Hindlimb muscle (tissue), 1 donor: ENCODE data around the gene DRD4. TPM values are rescaled to one million over a fixed set of nuclear protein-coding genes. Genes with fewer than 3 reads are reported as not detected.

Source experiments
- DNase-seq: peaks from one replicate; pipeline ENCODE4 v3.0.0-alpha.2; 2013
- polyA plus RNA-seq: library from polyadenylated mRNA; unstranded; fragments of 120-200 nt; gene quantifications from one replicate; pipeline ENCODE4 v1.2.1, GENCODE V29; 2013; ENCODE audit not compliant: insufficient read length

Gene DRD4
- polyA plus RNA-seq, 1 donor: 1.2 TPM

DNA sequence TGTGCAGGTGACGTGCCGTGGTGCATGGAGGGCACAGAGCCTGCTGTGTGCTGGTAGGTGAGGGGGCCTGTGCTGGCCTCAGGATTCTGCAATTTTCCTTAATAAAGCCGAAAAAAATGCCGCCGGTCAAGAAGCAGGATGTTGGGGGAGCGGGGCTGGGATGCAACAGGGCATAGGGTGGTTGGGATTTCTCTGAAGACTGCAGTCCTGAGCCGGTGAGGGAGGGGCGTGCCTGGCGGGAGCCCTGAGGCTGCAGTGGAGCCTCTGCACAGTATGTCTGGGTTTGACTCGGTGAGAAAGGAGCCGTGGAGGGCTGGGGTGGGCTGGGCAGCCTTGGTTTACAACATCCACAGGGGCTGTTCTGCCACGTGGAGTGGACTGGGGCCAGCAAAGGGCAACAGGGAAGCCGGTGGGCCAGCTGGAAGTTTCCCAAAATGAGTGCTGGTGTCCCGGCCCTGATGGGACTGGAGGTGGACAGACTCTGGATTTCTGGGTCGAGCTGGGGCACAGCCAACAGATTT lies 13.7 kb upstream of the DRD4 start:
- DNase-seq: no peak

DNA sequence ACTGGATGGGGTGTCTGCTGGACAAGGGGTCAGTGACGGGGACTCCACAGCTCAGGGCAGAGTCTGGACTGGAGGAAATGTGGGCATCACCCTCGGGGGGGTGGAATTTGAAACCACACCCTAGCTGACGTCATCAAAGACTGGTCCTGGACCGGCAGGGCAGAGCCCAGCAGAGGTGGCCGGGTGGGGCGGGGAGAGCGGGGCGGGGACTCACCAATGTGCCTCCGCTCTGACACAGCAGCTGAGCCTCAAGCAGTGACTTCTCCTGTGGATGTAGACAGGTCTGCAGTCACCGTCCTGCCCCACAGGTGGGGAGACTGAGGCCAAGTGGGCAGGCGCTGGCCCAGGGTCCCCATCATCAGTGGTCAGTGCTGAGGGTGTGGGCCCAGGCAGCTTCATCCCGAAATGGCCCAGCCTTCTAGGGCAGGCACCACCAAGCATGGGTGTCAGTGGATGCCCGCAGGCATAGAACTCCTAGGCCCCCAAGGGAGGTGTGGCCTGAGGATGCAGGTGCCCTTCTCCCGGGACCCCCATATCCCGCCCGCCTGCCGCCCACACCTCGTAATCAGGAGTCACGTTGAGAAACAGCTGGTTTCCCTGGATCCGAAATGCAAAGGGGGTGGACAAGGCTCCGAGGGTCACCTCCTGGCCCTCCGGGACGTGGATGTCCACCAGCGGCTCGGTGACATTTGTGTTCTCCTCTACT lies 12.9 kb upstream of the DRD4 start:
- DNase-seq: no peak

DNA sequence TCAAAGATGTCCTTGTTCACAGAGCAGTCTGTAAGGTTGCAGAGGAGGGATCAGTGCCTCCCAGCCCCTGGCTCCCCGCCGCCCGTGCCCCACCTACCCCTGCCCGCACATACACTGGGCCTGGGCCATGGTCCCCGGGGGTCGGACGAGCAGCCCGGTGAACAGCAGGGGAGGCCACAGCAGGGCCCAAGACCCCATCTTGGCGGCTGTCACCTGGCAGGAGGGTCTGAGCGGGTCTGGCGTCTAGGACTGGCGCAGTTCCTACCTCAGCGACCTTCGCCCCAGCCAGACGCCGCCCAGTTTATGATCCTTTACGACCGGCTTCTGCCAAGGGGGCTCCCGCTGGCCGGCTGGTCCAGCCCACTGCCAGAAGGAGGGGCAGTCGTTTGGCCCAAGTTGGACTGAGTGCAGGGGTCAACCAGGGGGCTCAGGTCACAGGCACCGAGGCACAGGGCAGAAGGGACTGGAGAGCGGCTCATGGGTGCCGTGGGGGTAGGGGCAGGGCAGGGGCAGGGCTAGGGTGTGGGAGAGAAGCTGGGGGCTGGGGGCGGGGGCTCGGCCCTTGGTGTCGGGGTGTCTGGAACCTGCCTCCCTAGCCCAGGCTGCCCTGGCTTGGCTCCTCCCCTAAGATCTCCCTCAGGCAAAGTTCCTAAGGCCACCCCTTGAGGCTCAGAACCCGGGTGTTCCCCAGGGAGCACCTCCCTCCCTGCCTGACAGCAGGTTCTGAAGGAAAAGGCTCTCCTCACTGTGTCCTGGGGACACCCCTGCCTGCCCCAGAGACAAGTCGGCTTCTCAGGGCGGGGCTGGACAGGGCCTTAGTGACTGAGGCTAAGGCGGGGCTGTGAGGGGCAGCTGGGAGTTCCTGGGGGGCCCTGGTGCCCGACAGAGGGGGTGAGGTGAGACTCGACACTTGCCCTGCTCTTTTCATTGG lies 12.1 kb upstream of the DRD4 start, which contains the start of gene CDHR5:
Gene CDHR5, minus strand, starts transcription at position 251 of the 931 bp plus-strand sequence. Its CDS starts 53 bp downstream, at position 198.
- no peak for DNase-seq

DNA sequence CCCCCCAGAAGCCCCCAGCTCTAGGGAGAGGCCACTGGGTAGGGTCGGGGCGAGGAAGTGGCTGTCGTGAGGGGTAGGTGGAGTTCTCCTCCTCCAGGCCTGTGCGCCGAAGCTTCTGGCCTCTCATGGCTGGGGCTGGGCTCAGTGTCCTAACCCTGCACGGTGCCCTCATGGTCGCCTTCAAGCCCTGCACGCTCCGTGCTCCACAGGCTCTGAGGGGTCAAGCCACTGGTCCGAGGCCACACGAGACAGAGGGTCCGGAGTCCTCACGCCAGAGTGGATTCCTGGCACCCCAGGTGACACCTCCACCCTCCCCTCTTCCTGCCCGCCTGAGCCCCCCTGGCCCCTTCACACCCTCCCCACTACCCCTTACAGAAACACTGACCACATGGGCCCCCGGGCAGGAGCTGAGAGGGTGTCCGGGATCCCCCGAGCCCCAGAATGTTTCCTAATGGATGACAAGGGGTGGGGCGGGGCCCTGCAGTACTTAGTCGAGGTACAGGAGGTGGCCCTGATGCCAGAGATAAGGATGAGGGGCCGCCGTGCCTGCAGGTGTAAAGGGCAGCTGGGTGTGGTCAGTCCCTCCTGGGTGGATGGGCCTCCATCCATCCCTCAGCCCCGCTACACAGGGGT lies 11.3 kb upstream of the DRD4 start:
- no peak for DNase-seq

DNA sequence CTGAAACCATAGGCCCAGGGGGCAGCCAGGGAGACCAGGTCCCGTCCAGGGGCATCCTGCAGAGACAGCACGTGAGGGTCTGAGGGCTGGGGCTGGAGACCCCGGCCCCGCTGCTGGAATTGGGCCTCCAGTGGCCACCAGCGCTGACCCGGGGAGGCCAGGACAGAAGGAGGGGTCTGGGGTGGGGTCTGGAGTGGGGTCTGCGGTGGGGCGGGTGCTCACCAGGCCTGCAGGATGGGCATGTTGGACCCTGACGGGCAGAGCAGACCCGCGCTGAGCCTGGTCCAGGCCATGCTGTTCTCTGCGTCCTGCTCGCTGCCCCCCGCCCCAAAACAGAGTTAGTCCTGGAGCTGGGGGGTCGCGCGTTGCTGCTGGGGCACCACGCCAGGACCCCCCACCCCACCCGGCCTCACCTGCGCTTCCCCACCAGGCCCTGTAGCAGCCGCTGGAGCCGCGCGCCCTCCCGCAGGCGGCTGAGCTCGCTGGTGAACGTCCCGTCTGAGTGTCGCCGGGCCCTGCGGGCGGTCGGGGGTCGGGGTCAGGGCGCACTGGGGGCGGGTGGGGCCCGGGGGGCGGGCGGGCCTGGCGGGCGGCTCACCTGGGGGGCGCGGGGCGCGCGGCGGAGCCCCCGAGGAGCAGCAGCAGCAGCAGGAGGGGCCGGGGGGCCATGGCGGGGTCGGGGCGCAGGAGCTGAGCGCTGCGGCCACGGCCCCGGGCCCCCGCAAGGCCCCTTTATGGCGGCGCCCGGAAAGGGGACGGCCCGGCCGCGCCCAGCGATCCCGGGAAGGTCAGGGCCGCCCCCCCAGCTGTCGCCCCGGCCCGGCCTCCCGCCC lies 10.4 kb upstream of the DRD4 start, which contains the start of gene SCT:
Gene SCT, minus strand, starts transcription at position 707 of the 833 bp plus-strand sequence. Its CDS starts 38 bp downstream, at position 669.
- no peak for DNase-seq

DNA sequence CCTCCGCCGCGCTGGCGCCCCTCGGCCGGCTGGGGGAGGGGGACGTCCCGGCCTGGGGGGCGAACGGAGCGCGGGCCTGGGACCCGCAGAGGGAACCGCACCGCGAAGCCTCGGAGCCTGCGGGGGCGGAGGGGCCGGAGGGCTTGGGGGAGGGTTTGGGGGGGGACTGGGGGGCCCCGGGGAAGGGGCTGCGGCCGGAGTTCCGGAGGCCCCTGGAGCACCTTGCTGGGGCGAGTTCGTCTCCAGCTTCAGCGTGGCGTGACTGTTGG lies 9.8 kb upstream of the DRD4 start:
- no peak for DNase-seq

DNA sequence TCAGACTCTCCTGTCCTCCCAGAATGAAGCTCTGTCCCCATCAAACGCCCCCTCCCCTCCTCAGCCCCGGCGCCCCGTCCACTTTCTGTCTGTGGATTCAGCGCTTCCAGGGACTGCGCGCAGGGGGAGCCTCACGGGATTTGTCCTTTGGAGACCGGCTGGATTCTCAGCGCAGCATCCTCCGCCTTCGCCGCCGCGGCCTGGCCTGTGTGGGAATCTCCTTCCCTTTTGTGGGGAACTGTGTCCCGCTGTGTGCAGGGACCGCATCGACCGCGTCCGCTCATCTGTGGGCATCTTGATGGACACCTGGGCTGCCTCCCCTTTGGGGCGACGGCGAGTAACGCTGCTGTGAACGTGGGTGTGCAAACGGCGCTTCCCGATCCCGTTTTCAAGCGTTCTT lies 9.0 kb upstream of the DRD4 start:
- DNase-seq: no peak

DNA sequence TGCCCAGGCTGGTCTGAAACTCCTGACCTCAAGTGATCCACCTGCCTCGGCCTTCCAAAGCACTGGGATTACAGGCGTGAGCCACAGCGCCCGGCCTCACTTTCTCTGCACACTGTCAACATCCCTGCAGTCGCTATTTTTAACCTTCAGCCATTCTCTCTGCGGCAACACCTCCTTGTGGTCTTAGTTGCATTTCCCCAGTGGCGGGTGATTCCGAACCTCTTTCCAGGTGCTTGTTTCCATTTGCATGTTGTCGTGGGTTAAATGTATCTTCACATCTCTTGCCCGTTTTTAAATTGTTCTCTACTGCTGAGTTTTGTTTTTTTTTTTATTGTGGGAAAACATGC lies 7.9 kb upstream of the DRD4 start:
- DNase-seq: no peak

DNA sequence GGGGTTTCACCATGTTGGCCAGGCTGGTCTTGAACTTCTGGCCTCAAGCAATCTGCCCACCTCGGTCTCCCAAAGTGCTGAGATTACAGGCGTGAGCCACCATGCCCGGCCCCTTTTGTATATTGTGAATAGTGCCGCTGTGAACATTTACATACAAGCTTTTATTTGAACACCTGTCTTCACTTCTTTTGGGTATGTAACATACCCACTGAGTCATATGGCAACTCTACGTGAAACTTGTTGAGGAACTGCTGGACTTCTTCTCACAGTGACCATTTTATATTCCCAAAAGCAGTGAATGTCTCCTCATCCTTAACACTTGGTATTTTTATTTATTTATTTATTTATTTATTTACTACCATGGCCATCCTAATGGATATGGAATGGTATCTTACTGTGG lies 6.2 kb upstream of the DRD4 start:
- no peak for DNase-seq

DNA sequence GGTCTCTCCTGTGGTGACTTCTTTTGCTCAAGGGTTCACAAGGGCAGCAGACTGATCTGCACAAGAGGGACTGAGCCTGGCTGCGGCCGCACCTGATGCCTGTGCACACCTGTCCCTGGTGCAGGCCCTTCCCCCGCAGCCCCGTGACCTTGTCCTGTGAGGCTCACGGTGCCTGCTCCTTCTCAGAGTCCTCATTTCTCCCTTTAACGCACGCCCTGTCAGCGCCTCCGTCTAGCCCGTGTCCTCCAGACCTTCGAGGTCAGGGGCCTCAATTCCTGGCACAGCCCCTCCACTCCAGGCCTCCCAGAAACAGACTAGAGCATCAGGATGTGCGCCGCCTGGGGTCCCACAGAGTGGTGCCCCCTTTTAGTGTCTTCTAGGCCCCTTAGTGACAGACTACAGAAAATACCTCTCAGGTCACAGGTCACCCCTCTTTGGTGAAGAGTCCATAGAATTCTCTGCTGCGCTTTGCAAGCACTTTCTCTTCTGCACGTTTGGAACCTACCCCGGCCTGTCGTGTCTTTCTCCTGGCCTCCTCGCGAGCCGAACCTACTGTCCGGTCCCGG lies 1.0 kb upstream of the DRD4 start:
- no peak for DNase-seq

DNA sequence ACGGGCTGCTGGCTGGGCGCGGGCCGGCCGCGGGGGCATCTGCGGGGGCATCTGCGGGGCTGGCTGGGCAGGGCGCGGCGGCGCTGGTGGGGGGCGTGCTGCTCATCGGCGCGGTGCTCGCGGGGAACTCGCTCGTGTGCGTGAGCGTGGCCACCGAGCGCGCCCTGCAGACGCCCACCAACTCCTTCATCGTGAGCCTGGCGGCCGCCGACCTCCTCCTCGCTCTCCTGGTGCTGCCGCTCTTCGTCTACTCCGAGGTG lies 194 bp downstream of the DRD4 start:
- no peak for DNase-seq

DNA sequence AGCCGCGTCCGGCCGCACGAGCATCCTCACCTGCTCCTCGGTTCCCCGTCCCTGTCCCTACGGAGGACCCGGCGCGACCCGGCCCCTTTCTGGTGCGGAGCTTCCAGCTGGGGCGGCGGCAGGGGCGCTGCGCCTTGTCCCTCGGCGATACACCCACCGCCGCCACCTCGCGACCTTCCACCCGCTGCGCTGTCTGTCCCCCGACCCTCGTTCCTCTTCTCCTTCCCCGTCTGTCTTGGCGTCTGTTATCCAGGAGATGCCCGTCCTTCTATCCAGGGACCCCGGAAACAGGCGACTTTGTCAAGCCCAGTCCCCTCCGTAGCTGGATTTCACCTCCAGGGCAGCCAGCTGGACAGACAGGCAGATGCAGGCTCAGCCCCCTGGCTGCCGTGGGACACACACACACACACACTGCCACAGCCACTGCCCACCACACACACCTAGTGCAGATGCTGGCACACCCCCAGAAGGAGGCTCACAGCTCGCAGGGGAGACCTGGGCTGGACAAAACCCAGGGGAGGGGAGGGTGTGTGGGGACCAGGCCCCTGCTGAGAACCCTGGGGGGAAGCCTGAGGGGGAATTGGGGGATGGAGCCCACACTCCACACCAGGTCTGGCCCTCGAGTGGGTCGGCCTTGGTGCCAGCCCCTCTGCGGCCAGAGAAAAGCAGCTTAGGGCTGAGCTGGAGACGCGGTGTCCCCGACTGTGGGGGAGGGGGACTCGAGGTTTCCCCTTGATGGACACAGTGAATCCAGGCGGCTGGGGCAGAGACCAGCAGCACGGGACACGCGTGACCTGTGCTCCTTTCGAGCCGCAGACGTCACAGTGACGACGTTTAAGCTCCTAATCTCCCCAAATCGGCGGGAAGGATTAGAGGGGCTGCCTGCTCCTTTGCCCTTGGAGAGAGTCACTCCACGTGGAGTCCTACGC lies 788 bp downstream of the DRD4 start:
- no peak for DNase-seq

DNA sequence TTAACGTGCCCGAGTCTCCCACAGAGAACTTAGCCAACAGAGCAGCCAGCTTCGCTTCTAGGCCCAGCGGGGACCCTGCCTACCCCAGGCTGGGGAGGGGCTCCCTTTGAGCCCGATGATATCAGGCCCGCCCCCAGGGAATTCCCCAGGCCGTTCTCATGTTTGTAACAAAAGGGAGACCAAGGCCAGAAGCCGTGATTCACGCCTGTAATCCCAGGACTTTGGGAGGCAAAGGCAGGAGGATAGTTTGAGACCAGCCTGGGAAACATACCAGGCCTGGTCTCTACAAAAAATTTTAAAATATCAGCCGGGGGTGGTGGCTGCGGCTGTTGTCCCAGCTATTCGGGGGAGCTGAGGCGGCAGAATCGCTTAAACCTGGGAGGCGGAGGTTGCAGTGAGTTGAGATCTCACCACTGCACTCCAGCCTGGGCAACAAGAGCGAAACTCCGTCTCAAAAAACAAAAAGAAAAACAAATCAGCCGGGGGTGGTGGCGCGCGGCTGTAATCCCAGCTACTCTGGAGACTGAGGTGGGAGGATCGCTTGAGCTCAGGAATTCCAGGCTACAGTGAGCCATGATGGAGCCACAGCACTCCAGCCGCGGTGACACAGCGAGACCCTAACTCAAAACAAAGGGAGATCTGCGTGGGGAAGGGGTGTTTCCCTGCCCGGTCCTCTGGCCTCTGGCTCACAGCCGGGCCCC lies 1.7 kb downstream of the DRD4 start:
- DNase-seq: no peak

DNA sequence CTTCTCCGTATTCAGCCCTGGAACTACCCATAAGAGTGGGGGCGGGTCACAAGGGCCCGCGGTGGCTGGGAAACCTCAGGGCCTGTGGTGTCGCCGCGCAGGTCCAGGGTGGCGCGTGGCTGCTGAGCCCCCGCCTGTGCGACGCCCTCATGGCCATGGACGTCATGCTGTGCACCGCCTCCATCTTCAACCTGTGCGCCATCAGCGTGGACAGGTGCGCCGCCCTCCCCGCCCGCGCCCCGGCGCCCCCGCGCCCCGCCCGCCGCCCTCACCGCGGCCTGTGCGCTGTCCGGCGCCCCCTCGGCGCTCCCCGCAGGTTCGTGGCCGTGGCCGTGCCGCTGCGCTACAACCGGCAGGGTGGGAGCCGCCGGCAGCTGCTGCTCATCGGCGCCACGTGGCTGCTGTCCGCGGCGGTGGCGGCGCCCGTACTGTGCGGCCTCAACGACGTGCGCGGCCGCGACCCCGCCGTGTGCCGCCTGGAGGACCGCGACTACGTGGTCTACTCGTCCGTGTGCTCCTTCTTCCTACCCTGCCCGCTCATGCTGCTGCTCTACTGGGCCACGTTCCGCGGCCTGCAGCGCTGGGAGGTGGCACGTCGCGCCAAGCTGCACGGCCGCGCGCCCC lies 2.4 kb downstream of the DRD4 start:
- no peak for DNase-seq

DNA sequence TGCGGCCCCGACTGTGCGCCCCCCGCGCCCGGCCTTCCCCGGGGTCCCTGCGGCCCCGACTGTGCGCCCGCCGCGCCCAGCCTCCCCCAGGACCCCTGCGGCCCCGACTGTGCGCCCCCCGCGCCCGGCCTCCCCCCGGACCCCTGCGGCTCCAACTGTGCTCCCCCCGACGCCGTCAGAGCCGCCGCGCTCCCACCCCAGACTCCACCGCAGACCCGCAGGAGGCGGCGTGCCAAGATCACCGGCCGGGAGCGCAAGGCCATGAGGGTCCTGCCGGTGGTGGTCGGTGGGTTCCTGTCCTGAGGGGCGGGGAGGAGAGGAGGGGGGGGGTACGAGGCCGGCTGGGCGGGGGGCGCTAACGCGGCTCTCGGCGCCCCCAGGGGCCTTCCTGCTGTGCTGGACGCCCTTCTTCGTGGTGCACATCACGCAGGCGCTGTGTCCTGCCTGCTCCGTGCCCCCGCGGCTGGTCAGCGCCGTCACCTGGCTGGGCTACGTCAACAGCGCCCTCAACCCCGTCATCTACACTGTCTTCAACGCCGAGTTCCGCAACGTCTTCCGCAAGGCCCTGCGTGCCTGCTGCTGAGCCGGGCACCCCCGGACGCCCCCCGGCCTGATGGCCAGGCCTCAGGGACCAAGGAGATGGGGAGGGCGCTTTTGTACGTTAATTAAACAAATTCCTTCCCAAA lies 3.1 kb downstream of the DRD4 start:
- no peak for DNase-seq

DNA sequence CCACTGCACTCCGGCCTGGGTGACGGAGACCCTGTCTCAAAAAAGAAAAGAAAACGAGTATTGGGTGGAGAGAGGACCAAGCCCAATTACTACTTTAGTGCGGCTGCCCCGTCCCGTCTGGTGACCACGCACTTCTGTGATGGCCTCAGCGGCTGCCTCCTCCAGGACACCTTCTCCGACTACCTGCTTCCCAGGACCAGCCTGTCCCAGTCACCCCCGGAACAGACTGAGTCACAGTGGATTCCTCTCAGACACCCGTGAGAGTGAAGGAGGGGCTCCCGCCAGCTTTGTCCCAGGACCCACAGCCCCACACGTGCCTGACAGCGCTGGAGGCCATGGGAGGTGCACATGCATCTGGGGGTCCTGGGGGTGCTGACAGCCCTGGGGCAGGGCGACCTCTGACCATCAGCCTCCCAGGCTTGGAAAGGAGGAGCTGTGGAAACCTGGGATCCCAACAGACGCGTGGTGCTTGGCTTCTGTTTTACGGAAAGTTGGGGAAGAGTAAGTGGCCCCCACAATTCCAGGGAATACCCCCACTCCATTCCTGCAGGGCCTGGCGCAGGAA lies 4.8 kb downstream of the DRD4 start:
- no peak for DNase-seq

DNA sequence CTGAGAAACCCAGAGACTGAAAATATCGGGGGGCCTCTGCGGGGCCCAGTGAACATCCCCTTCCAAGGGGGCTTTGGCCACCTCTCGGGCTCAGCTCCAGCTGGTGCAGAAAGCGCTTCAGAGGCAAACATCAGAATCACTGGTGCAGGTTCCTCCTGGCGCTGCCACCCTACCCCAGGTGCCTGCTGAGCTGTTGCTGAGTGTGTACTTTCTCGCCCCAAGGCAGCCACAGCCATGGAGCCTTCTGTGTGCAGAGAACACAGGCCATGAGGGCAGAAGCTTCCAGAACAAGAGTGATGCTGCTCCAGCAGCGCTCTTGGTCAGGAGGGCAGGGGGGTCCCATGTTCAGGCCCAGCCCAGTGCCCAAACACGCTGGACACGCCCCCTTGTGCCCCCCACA lies 6.3 kb downstream of the DRD4 start:
- DNase-seq: no peak

DNA sequence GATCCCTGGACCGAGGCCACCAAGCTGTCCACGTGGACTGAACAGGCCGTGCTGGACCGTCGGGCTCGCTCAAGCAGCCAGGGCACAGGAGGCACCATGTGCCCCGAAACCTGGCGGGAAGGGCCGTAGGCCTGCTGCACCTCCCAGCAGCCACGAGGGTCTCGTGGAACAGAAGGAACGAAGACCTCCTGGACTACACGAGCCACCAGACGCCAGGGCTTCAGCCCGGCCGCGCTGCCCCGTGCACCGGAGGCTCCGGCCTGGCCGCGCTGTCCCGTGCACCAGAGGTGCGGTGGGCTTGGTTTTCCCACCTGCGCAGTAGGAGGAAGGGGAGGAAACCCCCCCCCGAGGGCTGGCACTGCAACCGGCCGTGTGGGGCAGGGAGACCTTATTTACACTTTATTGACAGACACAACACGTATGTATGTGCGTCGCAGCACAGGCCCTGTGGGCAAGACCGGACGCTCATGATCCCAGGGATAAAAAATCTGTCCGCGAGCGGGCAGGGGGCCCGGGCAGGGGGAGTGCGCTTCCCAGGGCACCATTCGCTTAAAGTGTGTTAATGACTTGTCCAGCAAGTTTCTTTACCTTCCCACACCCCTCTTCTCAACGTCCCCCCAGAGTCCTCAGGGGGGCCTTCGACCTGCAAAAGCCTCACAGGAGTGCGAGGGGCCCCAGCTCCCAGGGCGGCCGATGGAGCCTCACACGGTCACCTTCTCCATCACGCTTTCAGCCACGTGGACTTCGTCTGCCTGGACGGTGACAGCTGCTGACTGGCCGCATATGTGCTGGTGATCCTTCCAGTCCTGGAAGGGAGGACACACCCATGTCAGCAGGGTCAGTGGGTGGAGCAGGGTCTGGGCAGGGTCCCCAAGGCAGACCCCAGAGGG lies 7.0 kb downstream of the DRD4 start:
- no peak for DNase-seq
